GM23338 (cell line): Measurements from ENCODE around the gene AMBP. TPM values are rescaled to one million over a fixed set of nuclear protein-coding genes. Genes with fewer than 3 reads are reported as not detected.

ENCODE experiments used
- ATAC-seq: fragments of 200-7000 bp; cut with Tn5 transposase; 3 replicates; pipeline ENCODE4 v1.9.1; 2020
- DNase-seq: peaks from one replicate; pipeline ENCODE4 v3.0.0-alpha.2; 2015; ENCODE audit warnings: low spot score
- H2AFZ ChIP-seq: fragments of 200-600 bp; sonication (generic); 2 replicates; pipeline ENCODE4 v1.8.0; 2016; ENCODE audit warnings: antibody characterized with exemption, mild to moderate bottlenecking, moderate library complexity
- H3F3A ChIP-seq: fragments of 200-600 bp; sonication (generic); replicated peaks from 2 replicates; pipeline ENCODE4 v1.8.0; 2017; ENCODE audit warnings: antibody characterized with exemption, mixed run types, low read depth
- H3K27ac ChIP-seq: fragments of 200-600 bp; sonication (generic); 2 replicates; pipeline ENCODE4 v1.6.1; 2016; ENCODE audit warnings: low read depth
- H3K27me3 ChIP-seq: fragments of 200-600 bp; sonication (generic); 2 replicates; pipeline ENCODE4 v1.8.0; 2016; ENCODE audit warnings: mild to moderate bottlenecking, mixed run types, moderate library complexity; ENCODE audit not compliant: insufficient read depth
- H3K36me3 ChIP-seq: fragments of 200-600 bp; sonication (generic); 2 replicates; pipeline ENCODE4 v1.8.0; 2016; ENCODE audit warnings: mild to moderate bottlenecking; ENCODE audit not compliant: insufficient read depth
- H3K4me1 ChIP-seq: fragments of 200-600 bp; sonication (generic); 2 replicates; pipeline ENCODE4 v1.8.0; 2016; ENCODE audit warnings: mild to moderate bottlenecking, moderate library complexity; ENCODE audit not compliant: insufficient read depth
- H3K4me2 ChIP-seq: fragments of 200-600 bp; sonication (generic); 2 replicates; pipeline ENCODE4 v1.7.1; 2017; ENCODE audit warnings: mixed run types
- H3K4me3 ChIP-seq: fragments of 200-600 bp; sonication (generic); 2 replicates; pipeline ENCODE4 v1.6.1; 2016; ENCODE audit warnings: mixed run types
- H3K79me2 ChIP-seq: fragments of 200-600 bp; sonication (generic); replicated peaks from 2 replicates; pipeline ENCODE4 v1.8.0; 2017; ENCODE audit warnings: mild to moderate bottlenecking; ENCODE audit not compliant: insufficient read depth
- H3K9me2 ChIP-seq: fragments of 200-600 bp; sonication (generic); 2 replicates; pipeline ENCODE4 v1.8.0; 2017; ENCODE audit not compliant: insufficient read depth
- H4K20me1 ChIP-seq: fragments of 200-600 bp; sonication (generic); replicated peaks from 2 replicates; pipeline ENCODE4 v1.8.0; 2017; ENCODE audit warnings: mild to moderate bottlenecking; ENCODE audit not compliant: insufficient read depth
- H3K27ac Mint-ChIP-seq: 2 replicates; pipeline ENCODE4 v1.8.0; 2020; ENCODE audit warnings: inconsistent platforms, mild to moderate bottlenecking, moderate library complexity, mixed read lengths
- H3K27me3 Mint-ChIP-seq: 3 replicates; pipeline ENCODE4 v1.8.0; 2022; ENCODE audit warnings: low read depth, mild to moderate bottlenecking, moderate library complexity, mixed read lengths, inconsistent platforms; ENCODE audit not compliant: insufficient read depth, poor library complexity
- H3K36me3 Mint-ChIP-seq: 3 replicates; pipeline ENCODE4 v1.8.0; 2021; ENCODE audit warnings: low read depth, mild to moderate bottlenecking, inconsistent platforms, moderate library complexity, mixed read lengths
- H3K4me1 Mint-ChIP-seq: 3 replicates; pipeline ENCODE4 v1.8.0; 2020; ENCODE audit warnings: mild to moderate bottlenecking, inconsistent platforms, mixed read lengths
- H3K4me3 Mint-ChIP-seq: 3 replicates; pipeline ENCODE4 v1.8.0; 2021; ENCODE audit warnings: moderate library complexity, mild to moderate bottlenecking, inconsistent platforms, mixed read lengths
- H3K9me3 Mint-ChIP-seq: 3 replicates; pipeline ENCODE4 v1.8.0; 2020; ENCODE audit warnings: moderate library complexity, mild to moderate bottlenecking, inconsistent platforms, mixed read lengths
- CREB1 ChIP-seq: fragments of 250-450 bp; sonication (Bioruptor Pico); IDR thresholded peaks from 2 replicates; pipeline ENCODE4 v1.5.0; 2020; ENCODE audit warnings: low read depth, mild to moderate bottlenecking, moderate library complexity
- CTCF ChIP-seq, 2 experiments: fragments of 200-600 bp in 1 of 2; sonication (generic) in 1 of 2; conservative IDR thresholded peaks; 2 replicates each; pipeline versions ENCODE4 v1.5.1 to v1.6.1; 2016 to 2017; ENCODE audit warnings: antibody characterized with exemption in 2 of 2, low read depth in 2 of 2, mild to moderate bottlenecking in 2 of 2, moderate library complexity in 1 of 2
- ETS1 ChIP-seq: IDR thresholded peaks from 2 replicates; pipeline ENCODE4 v1.6.1; 2016; ENCODE audit warnings: antibody characterized with exemption
- EZH2 ChIP-seq: fragments of 200-600 bp; sonication (generic); IDR thresholded peaks from one replicate; pipeline ENCODE4 v1.8.0; 2017; ENCODE audit warnings: antibody characterized with exemption, mild to moderate bottlenecking, low read depth; ENCODE audit not compliant: unreplicated experiment
- EZH2phosphoT487 ChIP-seq: fragments of 200-600 bp; sonication (generic); IDR thresholded peaks from one replicate; pipeline ENCODE4 v1.8.1; 2018; ENCODE audit warnings: antibody characterized with exemption; ENCODE audit not compliant: unreplicated experiment
- JUNB ChIP-seq: IDR thresholded peaks from one replicate; pipeline ENCODE4 v1.6.1; 2016; ENCODE audit warnings: antibody characterized with exemption; ENCODE audit not compliant: unreplicated experiment
- NANOG ChIP-seq: IDR thresholded peaks from 2 replicates; pipeline ENCODE4 v1.6.1; 2016; ENCODE audit warnings: antibody characterized with exemption, borderline replicate concordance
- POLR2AphosphoS5 ChIP-seq: IDR thresholded peaks from 2 replicates; pipeline ENCODE4 v1.6.1; 2016; ENCODE audit warnings: antibody characterized with exemption, low read depth
- REST ChIP-seq: IDR thresholded peaks from one replicate; pipeline ENCODE4 v1.6.1; 2018; ENCODE audit warnings: antibody characterized with exemption; ENCODE audit not compliant: unreplicated experiment
- STAT1 ChIP-seq: IDR thresholded peaks from one replicate; pipeline ENCODE4 v1.6.1; 2016; ENCODE audit warnings: antibody characterized with exemption; ENCODE audit not compliant: unreplicated experiment
- ZNF114 ChIP-seq: fragments of 250-450 bp; sonication (Bioruptor Pico); IDR thresholded peaks from 2 replicates; pipeline ENCODE4 v1.5.0; 2020; ENCODE audit warnings: mild to moderate bottlenecking, moderate library complexity
- ZNF331 ChIP-seq: fragments of 250-450 bp; sonication (Bioruptor Pico); IDR thresholded peaks from 2 replicates; pipeline ENCODE4 v1.5.0; 2020; ENCODE audit warnings: low read depth, mild to moderate bottlenecking, moderate library complexity
- ZNF462 ChIP-seq: fragments of 250-450 bp; sonication (Bioruptor Pico); IDR thresholded peaks from 2 replicates; pipeline ENCODE4 v1.5.0; 2020; ENCODE audit warnings: mild to moderate bottlenecking, moderate library complexity
- polyA plus RNA-seq: library from polyadenylated mRNA; unstranded; fragments of >200 nt; fragmentation: Nextera tagmentation; extraction: Ambion mirVana; gene quantifications from 2 replicates; pipeline ENCODE4 v1.2.1, GENCODE V29; 2016
- total RNA-seq: library from RNA; depleted of rRNA; stranded (reverse); fragments of >200 nt; shearing (Covaris generic); gene quantifications from 2 replicates; pipeline ENCODE4 v1.2.3, GENCODE V29; 2014

The AMBP gene
- total and polyA plus RNA-seq, 2 experiments from 2014 or later = 1.3 to 2.0 TPM

- Histone ChIP-seq H4K20me1 (peaks cover 4% of the 10 kb centered on the region), H3K4me3 (no peak overlapping the region), H3K4me1 (no peaks in the 10 kb centered on the region), H3K27ac (no peak overlapping the region), H3K27me3 (no peaks in the 10 kb centered on the region), H3F3A (no peaks in the 10 kb centered on the region), H3K36me3 (no peaks in the 10 kb centered on the region), H3K79me2 (no peaks in the 10 kb centered on the region), H3K4me2 (no peak overlapping the region), H3K9me2 (no peaks in the 10 kb centered on the region), H2AFZ (no peak overlapping the region)
- no peak for DNase-seq
- TF ChIP-seq CTCF (conservative IDR thresholded peaks at IDR 0.05; ENCODE audit: low read depth in 2 of 2) = no peak
- TF ChIP-seq REST = no peak
- TF ChIP-seq EZH2 = no peak
- TF ChIP-seq EZH2phosphoT487 = no peak
- TF ChIP-seq NANOG = no peak
- no peak for TF ChIP-seq STAT1
- TF ChIP-seq JUNB = no peak
- no peak for TF ChIP-seq ZNF331 (CRISPR knock-in tag)
- no peak for TF ChIP-seq POLR2AphosphoS5
- no peak for TF ChIP-seq CREB1 (CRISPR knock-in tag)
- no peak for TF ChIP-seq ETS1
- no peak for TF ChIP-seq ZNF114
- no peak for TF ChIP-seq ZNF462 (CRISPR knock-in tag)
- Mint-ChIP-seq H3K9me3 (no peaks in the 10 kb centered on the region), H3K27me3 (no peaks in the 10 kb centered on the region), H3K4me3 (no peak overlapping the region), H3K36me3 (peaks cover 27% of the 10 kb centered on the region), H3K27ac (no peak overlapping the region), H3K4me1 (no peaks in the 10 kb centered on the region; the same call in 2 of the 3 replicates)
- ATAC-seq = no peak
Observed at GRCh38 chr9:114046237-114046755, 31.8 kb downstream of the AMBP start.
